GM18909 (cell line): ENCODE results near the gene HAPSTR1.
A peak's percentile ranks its signal among the peaks of the same experiment; 100 is the strongest.

ENCODE experiments used
- ATAC-seq: cut with Tn5 transposase; IDR thresholded peaks from one replicate; pipeline ENCODE4 v1.9.1; 2021; ENCODE audit warnings: mild to moderate bottlenecking; ENCODE audit not compliant: unreplicated experiment, poor library complexity

The HAPSTR1 gene

GRCh38 chr16:9118170-9118569 lies 26.7 kb downstream of the HAPSTR1 start:
- ATAC-seq: no peak

GRCh38 chr16:9119795-9120194 lies 28.4 kb downstream of the HAPSTR1 start:
- ATAC-seq: no peak

GRCh38 chr16:9122342-9122741 lies 30.9 kb downstream of the HAPSTR1 start:
- no peak for ATAC-seq

DNA sequence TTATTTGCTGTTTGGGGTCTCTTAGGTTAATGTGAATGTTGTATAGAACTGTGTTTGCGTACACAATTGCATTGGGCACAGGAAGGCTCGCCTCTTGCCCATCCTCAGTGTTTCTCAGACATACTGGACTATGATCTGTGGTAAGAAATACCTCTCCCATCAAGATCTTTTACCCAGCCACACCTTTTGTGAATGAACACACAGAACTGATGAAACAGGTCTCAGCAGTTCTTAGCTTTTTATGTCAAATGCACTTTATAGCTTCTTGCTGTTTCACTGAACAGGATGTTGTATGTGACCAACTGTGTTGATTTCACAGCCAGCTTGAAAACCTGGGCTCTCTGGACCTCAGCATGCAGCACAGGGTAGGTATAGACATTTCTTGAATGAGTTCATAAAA lies 31.5 kb downstream of the HAPSTR1 start:
- ATAC-seq: no peak

DNA sequence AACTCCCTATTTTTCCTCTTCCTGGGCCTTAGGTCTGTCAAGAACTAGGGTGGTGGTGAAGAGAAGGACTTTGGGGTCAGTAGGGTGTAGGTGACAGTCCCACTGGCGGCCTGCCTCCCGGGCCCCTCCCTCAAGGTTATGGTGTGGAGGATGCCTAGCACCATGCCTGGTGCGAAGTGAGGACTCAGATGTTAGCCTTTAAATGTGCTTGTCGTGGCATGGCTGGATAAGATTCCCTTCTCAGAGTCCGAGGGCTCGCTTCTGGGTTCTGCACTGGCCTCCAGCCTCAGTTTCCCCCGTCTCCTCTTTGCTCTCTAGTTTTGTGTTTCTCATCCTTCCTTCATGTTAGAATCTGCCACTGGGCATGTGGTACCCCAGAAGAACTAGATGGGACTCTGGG lies 32.0 kb downstream of the HAPSTR1 start:
- ATAC-seq: no peak

DNA sequence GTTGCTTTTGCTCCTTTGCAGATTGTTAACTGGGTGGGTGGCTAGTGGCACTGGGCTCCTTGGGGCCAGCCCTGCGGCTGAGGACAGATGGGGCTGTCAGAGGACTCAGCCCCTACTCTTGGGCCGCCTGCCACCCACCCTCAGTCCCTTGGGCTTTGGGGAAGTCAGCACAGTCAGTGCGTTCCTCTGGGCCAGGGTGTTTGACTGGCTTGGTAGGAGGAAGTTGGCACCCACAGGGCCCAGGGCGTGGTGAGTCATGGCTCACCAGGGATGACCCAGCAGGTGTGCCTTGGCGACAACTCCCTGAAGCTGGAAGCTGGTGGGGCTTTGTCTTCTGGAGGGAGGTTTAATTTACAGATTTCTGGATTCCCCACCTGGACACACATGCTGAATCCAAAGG lies 32.4 kb downstream of the HAPSTR1 start:
- peak; percentile 49 for ATAC-seq

DNA sequence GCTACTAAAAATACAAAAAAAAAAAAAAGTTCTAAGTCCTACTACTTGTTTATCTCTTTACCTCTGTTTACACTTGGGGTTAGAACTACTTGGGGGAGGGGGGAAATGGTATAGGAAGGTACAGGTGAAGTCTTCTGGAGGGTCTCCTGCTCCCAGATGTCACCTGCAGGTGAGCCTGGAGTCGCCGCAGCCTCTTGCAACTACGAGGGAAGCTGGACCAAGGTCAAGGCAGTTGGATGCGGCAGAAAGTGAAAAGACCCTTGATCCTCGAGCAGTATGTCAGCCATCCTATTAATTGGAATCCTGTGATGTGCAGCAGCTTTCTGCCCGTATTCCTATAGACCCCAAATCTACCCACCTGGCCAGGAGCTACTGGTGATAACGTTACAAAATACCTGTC lies 33.0 kb downstream of the HAPSTR1 start:
- no peak for ATAC-seq

GRCh38 chr16:9124908-9125584 lies 33.6 kb downstream of the HAPSTR1 start:
- no peak for ATAC-seq

DNA sequence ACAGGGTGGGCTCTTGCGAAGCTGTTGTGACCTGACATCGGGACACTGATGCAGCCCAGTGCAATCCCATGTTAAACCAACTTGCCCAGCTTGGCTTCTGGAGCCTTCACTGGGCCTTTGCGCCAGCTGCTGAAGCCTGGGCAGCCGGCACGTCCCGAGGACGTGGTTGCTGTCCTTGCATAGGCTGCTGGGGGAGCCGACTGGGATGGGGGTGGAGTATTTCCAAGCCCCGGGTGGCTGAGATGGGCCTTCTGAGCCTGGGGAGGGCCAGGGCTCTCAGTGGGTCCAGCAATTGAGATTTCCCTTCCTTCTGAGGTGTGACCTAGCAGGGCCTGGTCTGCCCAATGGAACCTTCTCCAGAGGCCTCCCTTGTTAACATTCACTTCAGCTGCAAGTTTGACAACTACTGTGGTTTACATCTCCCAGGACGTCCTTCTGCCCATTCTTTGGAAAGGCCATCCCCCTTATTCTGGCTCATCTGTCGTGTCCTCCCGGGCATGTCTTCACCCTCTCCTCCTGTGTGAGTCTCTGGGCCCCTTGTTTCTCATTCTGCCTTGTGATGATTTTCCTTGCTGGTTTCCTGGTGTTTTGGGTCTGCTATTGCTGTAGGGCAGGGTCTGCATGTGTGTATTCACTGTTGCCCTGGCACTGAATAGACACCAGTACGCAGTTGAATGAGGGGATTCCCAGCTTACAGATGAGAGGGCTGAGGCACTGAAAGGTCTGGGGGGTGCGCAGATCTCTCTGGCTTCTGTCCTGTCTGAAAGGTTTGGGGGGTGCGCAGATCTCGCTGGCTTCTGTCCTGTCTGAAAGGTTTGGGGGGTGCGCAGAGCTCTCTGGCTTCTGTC lies 34.4 kb downstream of the HAPSTR1 start:
- no peak for ATAC-seq

DNA sequence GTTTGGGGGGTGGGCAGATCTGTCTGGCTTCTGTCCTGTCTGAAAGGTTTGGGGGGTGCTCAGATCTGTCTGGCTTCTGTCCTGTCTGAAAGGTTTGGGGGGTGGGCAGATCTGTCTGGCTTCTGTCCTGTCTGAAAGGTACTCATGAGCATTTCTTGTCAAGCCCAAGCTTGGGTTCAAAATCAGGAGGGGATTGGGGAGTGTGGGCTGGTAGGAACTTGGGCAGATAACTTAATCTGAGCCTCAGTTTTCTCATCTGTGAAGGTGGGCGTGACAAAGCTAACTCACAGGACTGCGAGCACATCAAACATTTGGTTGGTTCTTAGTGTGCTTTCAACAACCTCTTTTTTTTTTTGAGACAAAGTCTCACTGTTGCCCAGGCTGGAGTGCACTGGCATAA lies 35.2 kb downstream of the HAPSTR1 start:
- ATAC-seq: no peak

GRCh38 chr16:9128346-9129342 lies 37.2 kb downstream of the HAPSTR1 start:
- peak; percentile 4 for ATAC-seq

- no peak for ATAC-seq
Measured at GRCh38 chr16:9134306-9134705, 42.9 kb downstream of the HAPSTR1 start.

- peak; percentile 56 for ATAC-seq
Measured at GRCh38 chr16:9134739-9135138, 43.3 kb downstream of the HAPSTR1 start.

DNA sequence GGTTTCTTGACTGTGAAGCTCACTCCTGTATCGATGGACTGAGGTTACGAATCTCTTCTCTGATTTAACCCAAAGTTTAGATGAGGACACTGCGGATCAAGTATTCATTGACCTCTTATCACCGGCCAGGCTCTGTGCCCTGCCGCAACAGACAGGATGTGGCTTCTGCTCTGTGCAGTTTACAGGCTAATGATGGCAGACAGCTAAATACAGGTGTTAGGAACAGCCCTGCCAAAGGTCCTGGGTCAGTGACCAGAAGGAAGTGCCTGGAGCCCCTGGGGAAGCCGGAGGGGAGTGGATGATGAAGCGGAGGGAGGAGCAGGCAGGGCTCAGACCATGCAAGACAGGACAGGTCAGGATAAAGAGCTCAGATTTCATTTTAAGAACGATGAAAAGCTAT lies 44.4 kb downstream of the HAPSTR1 start:
- ATAC-seq: peak; percentile 86

- no peak for ATAC-seq
Measured at GRCh38 chr16:9136596-9136995, 45.2 kb downstream of the HAPSTR1 start.

- ATAC-seq: no peak
Measured at GRCh38 chr16:9138021-9138680, 46.7 kb downstream of the HAPSTR1 start.

DNA sequence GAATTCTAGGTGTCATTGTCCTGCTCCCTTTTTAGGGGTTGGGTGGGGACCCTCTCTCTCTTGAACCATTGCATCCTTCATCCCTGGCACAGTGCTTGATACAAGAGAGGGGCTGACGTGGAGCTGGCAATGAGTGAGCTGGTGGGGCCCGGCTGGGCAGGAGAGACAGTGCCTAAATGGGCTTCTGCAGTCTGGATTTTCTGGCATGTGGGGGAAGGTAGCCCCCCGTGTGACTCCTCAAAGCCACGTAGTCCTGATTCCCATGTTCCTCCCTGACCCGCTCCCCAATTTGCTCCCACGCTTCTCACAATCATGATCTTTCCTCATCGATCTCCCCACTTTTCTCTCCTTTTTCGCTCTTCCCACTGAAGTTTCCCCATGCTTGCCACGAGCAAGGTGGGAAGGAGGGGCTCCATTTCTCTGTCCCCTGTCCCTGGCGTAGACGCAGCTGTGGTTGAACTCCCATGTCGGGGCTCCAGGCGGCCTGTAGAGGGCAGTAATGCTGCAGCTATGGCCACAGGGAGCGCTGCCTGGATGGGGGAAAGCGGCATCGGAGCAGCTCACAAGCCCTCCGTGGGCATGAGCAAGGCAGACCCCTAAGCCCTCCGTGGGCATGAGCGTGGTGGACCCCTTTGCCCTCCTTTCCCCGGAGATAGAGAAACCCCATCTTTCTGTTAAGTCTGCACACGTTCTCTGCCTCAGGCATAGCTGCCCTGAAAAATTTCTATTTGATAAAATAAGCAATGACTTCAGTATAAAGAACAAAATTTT lies 47.5 kb downstream of the HAPSTR1 start:
- peak; percentile 42 for ATAC-seq

DNA sequence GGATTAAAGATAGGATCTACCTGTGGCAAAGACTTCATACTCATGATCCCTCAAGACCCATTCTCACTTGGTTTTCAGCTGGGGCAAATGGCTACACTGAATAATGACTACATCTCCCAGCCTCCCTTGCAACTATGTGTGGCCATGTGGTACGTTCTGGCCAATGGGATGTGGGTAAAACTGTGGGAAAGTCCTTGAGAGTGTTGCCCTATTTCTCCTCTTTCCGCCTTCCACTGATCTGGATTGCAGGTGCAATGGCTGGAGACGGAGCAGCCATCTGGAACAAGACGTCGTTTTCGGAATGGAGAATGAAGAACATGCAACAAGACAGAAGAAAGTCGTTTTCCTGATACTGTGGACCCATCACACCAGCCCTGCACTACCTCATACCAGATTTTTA lies 48.5 kb downstream of the HAPSTR1 start:
- ATAC-seq: peak; percentile 36
